HCT116 (cell line): ENCODE results near the gene TLCD3A. TPM values are rescaled to one million over a fixed set of nuclear protein-coding genes. Genes with fewer than 3 reads are reported as not detected.

ENCODE experiments used
- ATAC-seq: fragments of 200-7000 bp; cut with Tn5 transposase; 2 replicates; pipeline ENCODE4 v1.9.1; 2020; ENCODE audit warnings: mild to moderate bottlenecking, moderate library complexity
- BruUV-seq: library from RNA; stranded (reverse); fragments of 400-500 nt; replicated peaks from 2 replicates; lab custom pipeline; 2021; lab: Mats Ljungman, UMichigan
- CTCF ChIA-PET: fragments of 300-600 bp; sonication (Branson Sonifier 250); formaldehyde crosslinking; loops from one replicate; lab custom pipeline; 2021; ENCODE audit warnings: antibody characterized with exemption; lab: Charles Lee
- POLR2A ChIA-PET: fragments of 300-600, 350-600 bp; sonication (Branson Sonifier 250); formaldehyde crosslinking; loops from one replicate; lab custom pipeline; 2021; ENCODE audit warnings: antibody characterized with exemption; lab: Charles Lee
- RAD21 ChIA-PET, 2 experiments: fragments of 300-600 bp; sonication (Branson Sonifier 250); formaldehyde crosslinking; loops; one replicate each; lab custom pipeline; 2023; ENCODE audit warnings: low total read pairs in 2 of 2; ENCODE audit not compliant: uncharacterized antibody in 2 of 2, unreplicated experiment in 2 of 2, low non-redundant PET in 1 of 2; lab: Charles Lee
- DNase-seq: peaks from one replicate; pipeline ENCODE4 v3.0.0-alpha.2; 2010; ENCODE audit warnings: low read depth, low spot score
- H2AFZ ChIP-seq: fragments of 200-600 bp; shearing (Covaris generic), sonication (generic); 2 replicates; pipeline ENCODE4 v1.6.1; 2017; ENCODE audit warnings: low read depth, mixed run types, mixed read lengths, antibody characterized with exemption, low read length; ENCODE audit not compliant: poor library complexity, severe bottlenecking
- H3K27ac ChIP-seq: 2 replicates; pipeline ENCODE4 v1.5.1; 2012; ENCODE audit warnings: low read depth, low read length
- H3K27me3 ChIP-seq: fragments of 200-600 bp; sonication (generic); 2 replicates; pipeline ENCODE4 v1.6.1; 2016; ENCODE audit warnings: mixed run types, low read length, mixed read lengths; ENCODE audit not compliant: insufficient read depth
- H3K36me3 ChIP-seq, 2 experiments: fragments of 200-500 bp in 1 of 2; fragments of 200-600 bp in 1 of 2; sonication (Bioruptor generic) in 1 of 2; sonication (generic) in 1 of 2; 2 replicates each; pipeline versions ENCODE4 v1.5.1 to v1.6.1; 2014 to 2016; ENCODE audit warnings: low read length in 2 of 2, inconsistent platforms in 1 of 2, mixed read lengths in 1 of 2, mixed run types in 1 of 2; ENCODE audit not compliant: insufficient read depth in 2 of 2, control insufficient read depth in 1 of 2
- H3K4me1 ChIP-seq, 2 experiments: fragments of 200-600 bp in 1 of 2; sonication (generic) in 1 of 2; 2 replicates each; pipeline versions ENCODE4 v1.5.1 to v1.6.1; 2012 to 2017; ENCODE audit warnings: low read length in 2 of 2, inconsistent platforms in 1 of 2, mild to moderate bottlenecking in 1 of 2, mixed read lengths in 1 of 2, mixed run types in 1 of 2, moderate library complexity in 1 of 2; ENCODE audit not compliant: insufficient read depth in 2 of 2, control insufficient read depth in 1 of 2
- H3K4me2 ChIP-seq: fragments of 200-600 bp; sonication (generic); 2 replicates; pipeline ENCODE4 v1.6.1; 2017; ENCODE audit warnings: mixed run types, low read length, mixed read lengths
- H3K4me3 ChIP-seq, 2 experiments: fragments of 200-600 bp in 1 of 2; sonication (generic) in 1 of 2; replicated peaks in 1 of 2; 2 replicates each; pipeline ENCODE4 v1.5.1; 2011 to 2016; ENCODE audit warnings: low read length in 2 of 2, control low read depth in 1 of 2, low read depth in 1 of 2, mild to moderate bottlenecking in 1 of 2, mixed read lengths in 1 of 2, mixed run types in 1 of 2
- H3K79me2 ChIP-seq: fragments of 200-600 bp; sonication (generic); 2 replicates; pipeline ENCODE4 v1.6.1; 2017; ENCODE audit warnings: mild to moderate bottlenecking, mixed run types, low read length, moderate library complexity, mixed read lengths; ENCODE audit not compliant: insufficient read depth
- H3K9ac ChIP-seq: fragments of 200-600 bp; sonication (generic); 2 replicates; pipeline ENCODE4 v1.6.1; 2016; ENCODE audit warnings: low read length, mixed read lengths
- H3K9me2 ChIP-seq: fragments of 200-600 bp; sonication (generic), shearing (Covaris generic); 2 replicates; pipeline ENCODE4 v1.6.1; 2017; ENCODE audit warnings: mixed run types, mild to moderate bottlenecking, moderate library complexity; ENCODE audit not compliant: insufficient read depth
- H3K9me3 ChIP-seq, 2 experiments: fragments of 200-500 bp in 1 of 2; fragments of 200-600 bp in 1 of 2; sonication (Bioruptor generic) in 1 of 2; sonication (generic) in 1 of 2; 2 replicates each; pipeline ENCODE4 v1.6.1; 2014 to 2017; ENCODE audit warnings: low read length in 2 of 2, mixed read lengths in 2 of 2, inconsistent platforms in 1 of 2, low read depth in 1 of 2, mild to moderate bottlenecking in 1 of 2, mixed run types in 1 of 2, moderate library complexity in 1 of 2; ENCODE audit not compliant: control insufficient read depth in 1 of 2, insufficient read depth in 1 of 2
- H4K20me1 ChIP-seq: fragments of 200-600 bp; sonication (generic), shearing (Covaris generic); 2 replicates; pipeline ENCODE4 v1.6.1; 2017; ENCODE audit warnings: mixed run types, mild to moderate bottlenecking, moderate library complexity; ENCODE audit not compliant: insufficient read depth
- CBX3 ChIP-seq: IDR thresholded peaks from 2 replicates; pipeline ENCODE4 v1.6.1; 2012; ENCODE audit warnings: low read depth
- EGR1 ChIP-seq: IDR thresholded peaks from 2 replicates; pipeline ENCODE4 v1.6.1; 2012; ENCODE audit warnings: low read depth
- ELF1 ChIP-seq: IDR thresholded peaks from 2 replicates; pipeline ENCODE4 v1.6.1; 2012; ENCODE audit warnings: low read depth, borderline replicate concordance
- EZH2 ChIP-seq: fragments of 200-600 bp; sonication (generic); IDR thresholded peaks from 2 replicates; pipeline ENCODE4 v1.6.1; 2017; ENCODE audit warnings: antibody characterized with exemption, mixed run types
- FOSL1 ChIP-seq: IDR thresholded peaks from 2 replicates; pipeline ENCODE4 v1.6.1; 2012; ENCODE audit warnings: low read depth
- JUND ChIP-seq: IDR thresholded peaks from 2 replicates; pipeline ENCODE4 v1.6.1; 2012
- MAX ChIP-seq: IDR thresholded peaks from 2 replicates; pipeline ENCODE4 v1.6.1; 2012
- POLR2A ChIP-seq: IDR thresholded peaks from 2 replicates; pipeline ENCODE4 v1.7.0; 2011; ENCODE audit warnings: borderline replicate concordance; ENCODE audit not compliant: insufficient read depth, insufficient read length; ENCODE audit errors: extremely low read depth
- POLR2AphosphoS5 ChIP-seq: IDR thresholded peaks from 2 replicates; pipeline ENCODE4 v1.6.1; 2011; ENCODE audit warnings: mild to moderate bottlenecking, low read depth, low read length, moderate library complexity
- REST ChIP-seq: IDR thresholded peaks from 2 replicates; pipeline ENCODE4 v1.6.1; 2012; ENCODE audit warnings: low read depth
- SIN3A ChIP-seq: IDR thresholded peaks from 2 replicates; pipeline ENCODE4 v1.6.1; 2012; ENCODE audit warnings: low read depth
- SRF ChIP-seq: IDR thresholded peaks from 2 replicates; pipeline ENCODE4 v1.6.1; 2012; ENCODE audit warnings: low read depth
- YY1 ChIP-seq: IDR thresholded peaks from 2 replicates; pipeline ENCODE4 v1.6.1; 2011; ENCODE audit warnings: low read length, low read depth, moderate library complexity, mild to moderate bottlenecking; ENCODE audit not compliant: insufficient replicate concordance; ENCODE audit errors: extremely low read depth
- ZFX ChIP-seq: fragments of 450-650 bp; IDR thresholded peaks from 2 replicates; pipeline ENCODE4 v1.6.1; 2017
- ZNF274 ChIP-seq: fragments of 200-500 bp; sonication (Bioruptor generic); IDR thresholded peaks from 2 replicates; pipeline ENCODE4 v1.6.1; 2014; ENCODE audit warnings: mild to moderate bottlenecking, low read depth, low read length, inconsistent platforms
- intact Hi-C: fragments of 100-400 bp; cut with micrococcal nuclease; formaldehyde crosslinking; loops from 2 replicates; pipeline ENCODE4 v1.10.0; 2022
- total RNA-seq: library from RNA; stranded (reverse); gene quantifications from one replicate; pipeline ENCODE4 v1.2.1, GENCODE V29; 2021; ENCODE audit not compliant: unreplicated experiment

The TLCD3A gene
- total RNA-seq, 1 experiment from 2014 or later, result 26.0 TPM

GRCh38 chr17:773467-774312 is 41.3 kb downstream of the TLCD3A start:
- Histone ChIP-seq H3K4me1 (no peaks in the 10 kb centered on the region), H2AFZ (no peak overlapping the region), H3K4me3 (no peak overlapping the region), H3K27me3 (no peaks in the 10 kb centered on the region), H3K27ac (no peak overlapping the region), H3K79me2 (peaks cover 23% of the 10 kb centered on the region), H3K9me2 (no peaks in the 10 kb centered on the region), H3K36me3 (peaks cover 65 to 73% of the 10 kb centered on the region in 2 experiments), H3K9me3 (no peaks in the 10 kb centered on the region), H4K20me1 (no peaks in the 10 kb centered on the region), H3K9ac (no peak overlapping the region), H3K4me2 (no peak overlapping the region)
- ChIA-PET RAD21 (no interaction called here), POLR2A (no interaction called here), CTCF (no interaction called here)
- ATAC-seq (no peak), DNase-seq (no peak)
- intact Hi-C loops, result no loop called here
- no peak for TF ChIP-seq ELF1
- no peak for TF ChIP-seq JUND
- TF ChIP-seq SIN3A, result no peak
- no peak for TF ChIP-seq CBX3
- no peak for TF ChIP-seq MAX
- no peak for TF ChIP-seq YY1
- no peak for TF ChIP-seq POLR2AphosphoS5
- no peak for TF ChIP-seq FOSL1
- no peak for TF ChIP-seq POLR2A
- TF ChIP-seq REST, result no peak
- no peak for TF ChIP-seq EZH2
- no peak for TF ChIP-seq ZNF274
- no peak for TF ChIP-seq EGR1
- TF ChIP-seq SRF, result no peak
- TF ChIP-seq ZFX, result no peak
- no TSS peak for BruUV-seq
